Measurements from ENCODE around the gene ERCC1. TPM values are rescaled to one million over a fixed set of nuclear protein-coding genes. Genes with fewer than 3 reads are reported as not detected.

The ERCC1 gene
- polyA plus RNA-seq, 1 of the 3 experiments (the other 2 are of a cell fraction): 95.3 TPM

DNA sequence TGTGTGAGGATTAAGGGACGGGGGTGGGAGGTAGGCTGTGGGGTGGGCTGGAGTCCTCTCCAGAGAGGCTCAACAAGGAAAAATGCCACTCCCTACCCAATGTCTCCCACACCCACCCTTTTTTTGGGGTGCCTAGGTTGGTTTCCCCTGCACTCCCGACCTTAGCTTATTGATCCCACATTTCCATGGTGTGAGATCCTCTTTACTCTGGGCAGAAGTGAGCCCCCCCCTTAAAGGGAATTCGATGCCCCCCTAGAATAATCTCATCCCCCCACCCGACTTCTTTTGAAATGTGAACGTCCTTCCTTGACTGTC, 49.6 kb upstream of the ERCC1 start:
- Histone ChIP-seq H2AFZ (ENCODE audit: low read depth) (no peak overlapping the region), H3K27ac (ENCODE audit: low read depth in 2 of 2, low read length in 1 of 2) (no peak overlapping the region), H3K9me3 (no peaks in the 10 kb centered on the region), H3F3A (replicated peaks; ENCODE audit: insufficient read depth) (peaks cover 8% of the 10 kb centered on the region), H3K79me2 (ENCODE audit: insufficient read depth) (no peaks in the 10 kb centered on the region), H4K20me1 (ENCODE audit: insufficient read depth) (peaks cover 36% of the 10 kb centered on the region; the same call in 1 of the 2 replicates), H3K4me3 (ENCODE audit: low read depth in 2 of 2, low read length in 1 of 2) (no peak overlapping the region), H3K36me3 (replicated peaks in 1 of 2; ENCODE audit: control insufficient read depth in 1 of 2, insufficient read depth in 2 of 2, low read length in 1 of 2) (no peaks in the 10 kb centered on the region), H3K4me1 (ENCODE audit: control insufficient read depth in 1 of 2, insufficient read depth in 2 of 2, low read depth in 1 of 2, low read length in 1 of 2) (peaks cover 0 to 17% of the 10 kb centered on the region in 2 experiments; a peak in 2 of 4 replicates), H3K9ac (no peak overlapping the region), H3K9me2 (no peaks in the 10 kb centered on the region), H3K4me2 (no peak overlapping the region), H3K27me3 (ENCODE audit: insufficient read depth) (no peaks in the 10 kb centered on the region)
- CTCF ChIA-PET: interaction anchor here (2.0 to 27.6 kb wide), 2 partner anchors 12 to 30 kb away, joined by 12 to 870 read pairs; no protein-coding TSS in a partner anchor
- TF ChIP-seq TCF12 (IDR thresholded peaks at IDR 0.05): no peak
- no peak for TF ChIP-seq JUND (IDR thresholded peaks at IDR 0.05)
- POLR2A ChIA-PET: no interaction called here
- DNase-seq: no peak
- 35% methylated on average over 4 of the region's 5 CpGs for WGBS (ENCODE audit: low lambda C conversion rate)

- Histone ChIP-seq H3K4me3 (ENCODE audit: low read depth in 2 of 2, low read length in 1 of 2) (no peak overlapping the region), H3K79me2 (ENCODE audit: insufficient read depth) (no peaks in the 10 kb centered on the region), H4K20me1 (ENCODE audit: insufficient read depth) (peaks cover 40% of the 10 kb centered on the region; the same call in 1 of the 2 replicates), H3K4me2 (no peak overlapping the region), H3K4me1 (ENCODE audit: control insufficient read depth in 1 of 2, insufficient read depth in 2 of 2, low read depth in 1 of 2, low read length in 1 of 2) (peaks cover 0 to 17% of the 10 kb centered on the region in 2 experiments; a peak in 1 of 4 replicates), H3K27me3 (ENCODE audit: insufficient read depth) (no peaks in the 10 kb centered on the region), H2AFZ (ENCODE audit: low read depth) (no peak overlapping the region), H3K36me3 (replicated peaks in 1 of 2; ENCODE audit: control insufficient read depth in 1 of 2, insufficient read depth in 2 of 2, low read length in 1 of 2) (no peaks in the 10 kb centered on the region), H3K9ac (no peak overlapping the region), H3K9me2 (no peaks in the 10 kb centered on the region), H3K27ac (ENCODE audit: low read depth in 2 of 2, low read length in 1 of 2) (no peak overlapping the region), H3K9me3 (no peaks in the 10 kb centered on the region), H3F3A (replicated peaks; ENCODE audit: insufficient read depth) (peaks cover 8% of the 10 kb centered on the region)
- ChIA-PET POLR2A (no interaction called here), CTCF (interaction anchor here (0.6 to 27.6 kb wide), 4 partner anchors 11 to 42 kb away, joined by 3 to 870 read pairs (median 8); no protein-coding TSS in a partner anchor)
- no peak for TF ChIP-seq MXI1 (IDR thresholded peaks at IDR 0.05; ENCODE audit: low read depth, low read length)
- 73% methylated on average over 42 of the region's 44 CpGs for WGBS (ENCODE audit: low lambda C conversion rate)
- no peak for DNase-seq
These were observed 49.0 kb upstream of the ERCC1 start for GRCh38 chr19:45472563-45473366.

GRCh38 chr19:45471931-45472562, 48.3 kb upstream of the ERCC1 start:
- Histone ChIP-seq H3F3A (replicated peaks; ENCODE audit: insufficient read depth) (peaks cover 8% of the 10 kb centered on the region), H3K4me1 (ENCODE audit: control insufficient read depth in 1 of 2, insufficient read depth in 2 of 2, low read depth in 1 of 2, low read length in 1 of 2) (peaks cover 0 to 18% of the 10 kb centered on the region in 2 experiments; a peak in 1 of 4 replicates), H2AFZ (ENCODE audit: low read depth) (no peak overlapping the region), H3K9me3 (no peaks in the 10 kb centered on the region), H3K4me2 (no peak overlapping the region), H3K9me2 (no peaks in the 10 kb centered on the region), H3K27ac (ENCODE audit: low read depth in 2 of 2, low read length in 1 of 2) (no peak overlapping the region), H3K4me3 (ENCODE audit: low read depth in 2 of 2, low read length in 1 of 2) (no peak overlapping the region), H3K79me2 (ENCODE audit: insufficient read depth) (no peaks in the 10 kb centered on the region), H3K9ac (no peak overlapping the region), H3K27me3 (ENCODE audit: insufficient read depth) (no peaks in the 10 kb centered on the region), H3K36me3 (replicated peaks in 1 of 2; ENCODE audit: control insufficient read depth in 1 of 2, insufficient read depth in 2 of 2, low read length in 1 of 2) (no peaks in the 10 kb centered on the region), H4K20me1 (ENCODE audit: insufficient read depth) (peaks cover 40% of the 10 kb centered on the region; the same call in 1 of the 2 replicates)
- 63% methylated on average over 7 of the region's 7 CpGs for WGBS (ENCODE audit: low lambda C conversion rate)
- CTCF ChIA-PET: interaction anchor here (0.6 to 27.6 kb wide), 5 partner anchors 10 to 42 kb away, joined by 3 to 870 read pairs (median 5); no protein-coding TSS in a partner anchor
- DNase-seq: no peak
- no peak for TF ChIP-seq MXI1 (IDR thresholded peaks at IDR 0.05; ENCODE audit: low read depth, low read length)
- no peak for TF ChIP-seq RCOR1 (IDR thresholded peaks at IDR 0.05; ENCODE audit: low read length)
- TF ChIP-seq GATA2 (CRISPR knock-in tag; IDR thresholded peaks at IDR 0.05): no peak
- TF ChIP-seq EZH2phosphoT487 (IDR thresholded peaks at IDR 0.05; ENCODE audit: borderline replicate concordance, low read depth): no peak
- TF ChIP-seq TAF1 (IDR thresholded peaks at IDR 0.05; ENCODE audit: borderline replicate concordance, low read depth, low read length): no peak
- no peak for TF ChIP-seq JUND (IDR thresholded peaks at IDR 0.05)
- TF ChIP-seq NRF1 (IDR thresholded peaks at IDR 0.05; ENCODE audit: low read depth, low read length): no peak
- TF ChIP-seq, protein P1, sequence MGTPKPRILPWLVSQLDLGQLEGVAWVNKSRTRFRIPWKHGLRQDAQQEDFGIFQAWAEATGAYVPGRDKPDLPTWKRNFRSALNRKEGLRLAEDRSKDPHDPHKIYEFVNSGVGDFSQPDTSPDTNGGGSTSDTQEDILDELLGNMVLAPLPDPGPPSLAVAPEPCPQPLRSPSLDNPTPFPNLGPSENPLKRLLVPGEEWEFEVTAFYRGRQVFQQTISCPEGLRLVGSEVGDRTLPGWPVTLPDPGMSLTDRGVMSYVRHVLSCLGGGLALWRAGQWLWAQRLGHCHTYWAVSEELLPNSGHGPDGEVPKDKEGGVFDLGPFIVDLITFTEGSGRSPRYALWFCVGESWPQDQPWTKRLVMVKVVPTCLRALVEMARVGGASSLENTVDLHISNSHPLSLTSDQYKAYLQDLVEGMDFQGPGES (IDR thresholded peaks at IDR 0.05; ENCODE audit: low read depth, low read length): no peak
- TF ChIP-seq FOXJ3 (CRISPR knock-in tag; IDR thresholded peaks at IDR 0.05): no peak
- TF ChIP-seq, protein P2, sequence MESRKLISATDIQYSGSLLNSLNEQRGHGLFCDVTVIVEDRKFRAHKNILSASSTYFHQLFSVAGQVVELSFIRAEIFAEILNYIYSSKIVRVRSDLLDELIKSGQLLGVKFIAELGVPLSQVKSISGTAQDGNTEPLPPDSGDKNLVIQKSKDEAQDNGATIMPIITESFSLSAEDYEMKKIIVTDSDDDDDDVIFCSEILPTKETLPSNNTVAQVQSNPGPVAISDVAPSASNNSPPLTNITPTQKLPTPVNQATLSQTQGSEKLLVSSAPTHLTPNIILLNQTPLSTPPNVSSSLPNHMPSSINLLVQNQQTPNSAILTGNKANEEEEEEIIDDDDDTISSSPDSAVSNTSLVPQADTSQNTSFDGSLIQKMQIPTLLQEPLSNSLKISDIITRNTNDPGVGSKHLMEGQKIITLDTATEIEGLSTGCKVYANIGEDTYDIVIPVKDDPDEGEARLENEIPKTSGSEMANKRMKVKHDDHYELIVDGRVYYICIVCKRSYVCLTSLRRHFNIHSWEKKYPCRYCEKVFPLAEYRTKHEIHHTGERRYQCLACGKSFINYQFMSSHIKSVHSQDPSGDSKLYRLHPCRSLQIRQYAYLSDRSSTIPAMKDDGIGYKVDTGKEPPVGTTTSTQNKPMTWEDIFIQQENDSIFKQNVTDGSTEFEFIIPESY (IDR thresholded peaks at IDR 0.05; ENCODE audit: borderline replicate concordance, low read depth): no peak
- no peak for TF ChIP-seq RXRA (IDR thresholded peaks at IDR 0.05; ENCODE audit: borderline replicate concordance, low read depth)
- TF ChIP-seq EP300 (IDR thresholded peaks at IDR 0.05; ENCODE audit: borderline replicate concordance in 1 of 2, low read depth in 1 of 2, low read length in 1 of 2): no peak
- POLR2A ChIA-PET: no interaction called here

All from SK-N-SH (cell line).